Limb (tissue), 2 donors: Measurements from ENCODE around the gene MGMT.
A peak's percentile ranks its signal among the peaks of the same experiment; 100 is the strongest.

ENCODE experiments used
- DNase-seq, 2 donors: peaks; one replicate each; pipeline ENCODE4 v3.0.0-alpha.2; 2016; ENCODE audit errors: extremely low spot score in 2 of 2

The MGMT gene

DNA sequence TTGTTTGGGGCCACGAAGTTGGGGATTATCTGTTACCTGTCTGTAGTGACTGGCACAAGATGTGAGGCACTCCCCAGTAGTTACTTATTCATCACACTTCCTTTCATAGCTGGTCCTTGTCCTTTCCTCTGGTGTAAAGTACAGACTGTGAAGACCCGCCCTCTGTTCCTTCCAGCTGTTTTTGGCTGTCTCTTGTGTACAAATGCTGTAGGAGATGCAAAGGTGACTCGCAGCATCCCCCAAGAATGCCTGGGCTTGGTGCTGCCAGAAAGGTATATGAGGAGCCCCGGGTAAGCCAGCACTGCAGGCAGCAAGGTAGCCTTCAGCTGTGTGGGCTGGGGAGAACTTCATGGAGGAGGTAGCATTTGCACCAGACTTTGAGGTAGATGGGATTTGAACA is 260.5 kb downstream of the MGMT start:
- no peak for DNase-seq

DNA sequence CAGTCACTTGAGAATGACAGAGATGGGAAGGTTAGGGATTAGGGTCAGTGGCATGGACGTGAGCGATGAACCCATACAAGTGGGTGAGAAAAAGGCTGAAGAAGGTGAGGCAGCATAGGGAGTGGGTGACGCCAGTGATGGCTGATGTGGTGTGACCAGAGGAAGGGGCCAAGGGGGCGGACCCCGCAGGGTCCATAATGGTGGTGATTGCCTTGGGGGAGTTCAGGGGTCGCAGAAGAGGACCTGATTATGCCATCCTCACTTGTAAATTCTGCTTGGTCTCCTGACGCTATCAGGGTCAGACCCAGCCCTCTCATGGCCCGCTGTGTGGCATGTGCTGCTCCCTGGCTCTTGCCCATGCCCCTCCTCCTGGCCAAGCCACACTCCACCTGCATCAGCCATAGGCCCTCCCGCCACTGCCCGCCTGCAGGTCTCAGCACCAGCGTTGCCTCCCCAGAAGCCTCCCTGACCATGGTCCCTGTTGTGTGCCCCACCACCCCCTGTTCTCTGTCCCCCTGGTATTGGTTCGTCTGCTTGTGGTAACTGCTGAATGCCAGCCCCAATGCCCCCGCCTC is 261.3 kb downstream of the MGMT start:
- DNase-seq, result no peak

- no peak for DNase-seq
These were observed 262.1 kb downstream of the MGMT start for GRCh38 chr10:129728905-129729795.

DNA sequence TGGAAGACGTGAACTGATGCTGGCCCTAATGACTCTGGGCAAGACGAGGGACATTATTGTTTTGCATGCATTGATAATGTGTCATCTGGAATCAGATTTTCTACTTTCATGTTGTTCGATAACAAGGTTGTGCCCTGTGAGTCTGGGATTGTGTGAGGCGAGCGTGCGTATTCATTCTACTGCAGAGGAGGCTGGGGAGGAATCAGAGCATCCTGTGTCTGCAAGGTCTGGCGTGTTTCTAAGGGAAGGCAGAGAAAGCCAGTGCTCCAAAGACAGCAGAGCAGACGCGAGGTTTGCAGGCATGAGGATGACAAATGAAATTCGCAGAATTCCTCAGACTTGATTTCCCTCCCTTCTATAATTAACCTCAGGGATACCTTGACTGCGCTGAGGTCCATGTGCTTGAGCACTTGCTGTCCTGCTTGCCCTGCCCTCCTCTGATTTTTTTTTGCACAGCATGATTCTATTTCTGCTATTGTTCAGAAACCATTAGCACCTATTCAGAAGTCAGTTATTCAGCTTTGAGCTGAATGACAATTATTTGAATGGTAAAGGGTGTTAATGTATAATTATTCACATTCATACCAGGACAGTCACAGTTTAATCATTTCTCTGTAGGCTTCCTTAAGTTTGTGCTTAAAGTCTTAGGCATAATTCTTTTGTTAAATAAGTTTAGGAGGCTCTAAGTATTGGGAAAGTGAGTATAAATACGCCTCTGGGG is 263.4 kb downstream of the MGMT start:
- DNase-seq, result no peak

DNA sequence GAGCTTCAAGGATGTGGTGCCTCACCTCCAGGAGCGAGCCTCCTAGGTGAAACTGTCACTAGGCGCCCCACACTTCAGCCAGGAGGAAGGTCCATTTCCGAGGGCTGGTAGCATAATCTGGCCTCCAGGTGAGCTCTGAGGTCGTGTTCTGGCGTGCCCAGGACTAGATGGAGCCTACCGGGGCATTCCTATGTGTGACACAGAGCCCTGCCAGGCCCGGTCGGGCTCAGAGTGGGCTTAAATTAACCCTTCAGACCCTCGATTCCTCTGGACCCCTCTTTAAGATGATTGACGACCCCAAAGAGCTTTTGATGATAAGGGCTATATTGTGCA is 263.9 kb downstream of the MGMT start:
- no peak for DNase-seq

GRCh38 chr10:129740532-129741279 is 273.7 kb downstream of the MGMT start:
- no peak for DNase-seq

GRCh38 chr10:129741280-129741977 is 274.4 kb downstream of the MGMT start:
- no peak for DNase-seq

- DNase-seq, result no peak
These were observed 275.1 kb downstream of the MGMT start for GRCh38 chr10:129741978-129742741.

DNA sequence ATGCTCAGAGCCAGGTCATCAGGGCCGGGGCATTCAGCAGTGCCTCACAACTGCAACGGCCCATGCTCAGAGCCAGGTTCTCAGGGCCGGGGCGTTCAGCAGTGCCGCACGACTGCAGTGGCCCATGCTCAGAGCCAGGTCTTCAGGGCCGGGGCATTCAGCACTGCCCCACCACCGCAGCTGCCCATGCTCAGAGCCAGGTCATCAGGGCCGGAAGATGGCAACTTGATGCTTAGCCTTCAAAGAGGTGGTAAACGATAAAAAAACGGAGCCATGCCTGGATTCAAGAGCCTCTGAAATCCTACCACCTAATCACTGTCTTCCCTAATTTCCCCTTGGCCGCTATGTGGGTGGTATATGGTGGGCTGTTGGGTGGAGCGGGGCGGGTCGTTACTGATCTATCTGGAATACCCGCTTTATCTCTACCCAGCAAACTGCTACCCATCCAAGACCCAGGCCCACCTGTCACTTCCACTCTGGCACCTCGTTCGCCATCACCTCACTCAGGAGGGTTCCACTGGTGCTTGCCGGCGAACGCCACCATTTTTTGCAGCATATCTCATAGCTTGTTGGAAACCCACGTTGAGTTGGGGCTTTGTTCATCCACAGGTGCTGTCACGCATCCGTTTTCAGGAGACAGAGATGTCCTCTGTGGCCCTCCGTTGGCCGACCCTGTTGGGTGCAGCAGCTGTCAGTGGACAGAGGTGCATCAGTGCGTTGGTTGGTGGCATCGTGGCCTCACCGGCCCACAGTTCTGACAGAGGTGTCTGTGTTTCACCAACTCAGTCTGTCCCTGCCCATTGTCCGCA is 275.9 kb downstream of the MGMT start:
- DNase-seq, result no peak

DNA sequence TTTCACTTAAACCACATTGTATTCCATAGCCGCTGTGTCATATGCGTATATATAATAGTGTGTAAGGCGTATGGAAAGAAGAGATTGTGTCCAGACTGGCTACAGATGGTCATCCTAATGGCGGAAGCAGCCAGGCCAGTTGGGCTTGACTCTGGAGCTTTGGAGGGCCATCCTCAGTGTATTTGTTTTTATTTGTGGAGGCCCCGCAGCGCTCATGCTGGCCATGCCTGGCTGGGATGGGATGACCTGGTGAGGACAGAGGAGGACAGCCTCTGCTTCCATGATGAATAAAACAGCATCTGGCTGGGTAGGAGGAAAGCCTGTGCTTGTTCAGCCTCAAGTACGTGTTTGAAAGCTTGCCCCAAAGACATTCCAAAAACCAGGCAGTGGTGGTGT is 276.7 kb downstream of the MGMT start:
- no peak for DNase-seq

- DNase-seq, result no peak
These were observed 277.4 kb downstream of the MGMT start for GRCh38 chr10:129744134-129745111.

DNA sequence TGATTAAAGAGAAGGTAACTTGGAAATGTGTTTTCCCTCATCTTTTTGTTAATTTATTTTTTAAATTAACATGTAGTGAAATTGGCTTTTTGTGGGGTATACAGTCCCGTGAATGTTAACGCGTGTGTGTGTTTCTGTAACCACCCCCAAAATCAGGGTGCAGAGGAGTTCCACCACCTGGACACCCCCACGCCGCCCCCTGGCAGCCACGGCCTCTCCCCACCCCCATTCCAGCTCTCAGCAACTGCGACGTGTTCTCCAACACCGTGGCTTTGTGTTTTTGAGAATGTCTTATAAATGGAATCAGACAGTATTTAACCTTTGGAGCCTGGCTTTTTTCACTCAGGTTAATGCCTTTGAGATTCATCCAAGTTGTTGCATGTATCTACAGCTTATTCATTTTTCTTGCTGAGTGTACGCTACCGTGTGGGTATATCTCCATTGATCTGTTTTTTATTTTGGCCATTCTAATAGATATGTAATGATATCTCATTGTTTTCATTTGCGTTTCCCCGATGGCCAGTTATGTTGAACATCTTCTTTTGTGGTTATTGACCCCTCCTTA is 278.2 kb downstream of the MGMT start:
- DNase-seq, result no peak

DNA sequence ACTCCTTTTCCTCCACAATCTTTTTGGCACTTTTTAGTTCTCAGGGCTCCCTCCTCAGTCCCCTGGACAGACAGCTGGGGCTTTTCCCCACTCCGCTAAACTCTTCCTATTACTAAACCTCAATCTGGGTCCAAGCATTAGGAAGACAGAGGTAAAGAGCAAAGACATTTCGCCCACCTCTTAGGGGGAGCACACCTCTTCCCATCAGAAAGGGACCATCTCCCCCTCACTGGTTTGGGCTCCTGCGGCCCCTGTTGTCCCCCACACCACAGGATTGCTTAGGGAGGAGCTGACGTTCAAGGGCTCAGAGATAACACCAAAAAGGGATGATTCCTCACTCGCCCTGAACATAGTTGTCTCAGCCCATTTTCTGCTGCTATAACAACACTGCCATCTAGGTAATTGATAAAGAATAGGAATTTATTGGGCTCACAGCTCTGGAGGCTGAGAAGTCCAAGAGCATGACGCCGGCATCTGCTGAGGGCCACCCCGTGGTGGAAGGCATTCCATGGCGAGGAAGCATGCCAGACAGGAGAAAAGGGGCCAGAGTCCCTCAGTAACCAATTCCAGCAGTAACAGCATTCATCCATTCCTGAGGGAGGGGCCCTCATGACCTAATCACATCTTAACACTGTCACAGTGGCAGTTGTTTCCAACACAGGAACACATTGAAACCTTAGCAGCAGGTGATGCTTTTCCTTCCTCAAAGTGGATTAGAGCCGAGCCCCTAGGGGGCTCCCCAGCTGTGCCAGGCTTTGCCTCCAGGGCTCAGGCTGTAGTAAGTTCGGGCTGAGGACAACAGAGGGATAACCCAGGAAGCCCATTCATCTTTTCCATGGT is 287.4 kb downstream of the MGMT start:
- no peak for DNase-seq

- DNase-seq, result no peak
These were observed 288.1 kb downstream of the MGMT start for GRCh38 chr10:129755158-129755591.

- DNase-seq, result no peak
These were observed 288.6 kb downstream of the MGMT start for GRCh38 chr10:129755621-129756020.

GRCh38 chr10:129756912-129757901 is 290.2 kb downstream of the MGMT start:
- peak; percentile 69 to 73 for DNase-seq
